ENCODE measurements around the gene IER5.

IER5 gene

GRCh38 chr1:181099152-181100014, 10.9 kb downstream of the IER5 start:
- no peak for DNase-seq

GRCh38 chr1:181100015-181100905, 11.8 kb downstream of the IER5 start:
- no peak for DNase-seq

GRCh38 chr1:181100934-181101333, 12.4 kb downstream of the IER5 start:
- no peak for DNase-seq

- no peak for DNase-seq
Observed at GRCh38 chr1:181101581-181102226, 13.2 kb downstream of the IER5 start.

GRCh38 chr1:181102841-181103240, 14.3 kb downstream of the IER5 start:
- DNase-seq = no peak

GRCh38 chr1:181103399-181103798, 14.9 kb downstream of the IER5 start:
- DNase-seq = no peak

GRCh38 chr1:181104042-181104789, 15.7 kb downstream of the IER5 start:
- DNase-seq = no peak

- peak; percentile 92 for DNase-seq
Observed at GRCh38 chr1:181104790-181105133, 16.3 kb downstream of the IER5 start.

- DNase-seq = peak; percentile 93
Observed at GRCh38 chr1:181105134-181106021, 16.9 kb downstream of the IER5 start.

- no peak for DNase-seq
Observed at GRCh38 chr1:181106022-181106312, 17.5 kb downstream of the IER5 start.

- no peak for DNase-seq
Observed at GRCh38 chr1:181106479-181106878, 18.0 kb downstream of the IER5 start.

GRCh38 chr1:181107711-181108110, 19.2 kb downstream of the IER5 start:
- DNase-seq = no peak

GRCh38 chr1:181108304-181108867, 19.9 kb downstream of the IER5 start:
- no peak for DNase-seq

GRCh38 chr1:181110013-181110412, 21.5 kb downstream of the IER5 start:
- DNase-seq = no peak

- DNase-seq = no peak
Observed at GRCh38 chr1:181111559-181111958, 23.1 kb downstream of the IER5 start.

- DNase-seq = no peak
Observed at GRCh38 chr1:181112071-181112929, 23.8 kb downstream of the IER5 start.

GRCh38 chr1:181113059-181113641, 24.6 kb downstream of the IER5 start:
- DNase-seq = no peak

- no peak for DNase-seq
Observed at GRCh38 chr1:181114574-181115367, 26.3 kb downstream of the IER5 start.

GRCh38 chr1:181115368-181115684, 26.8 kb downstream of the IER5 start:
- DNase-seq = no peak

All from retina (tissue), 1 donor.